ENCODE results near the gene HDAC10. TPM values are rescaled to one million over a fixed set of nuclear protein-coding genes. Genes with fewer than 3 reads are reported as not detected.
A peak's percentile ranks its signal among the peaks of the same experiment; 100 is the strongest.

HDAC10 gene
- total RNA-seq, 1 donor from 2014 or later: 48.9 TPM

- DNase-seq (ENCODE audit: low read depth): no peak
Measured at GRCh38 chr22:50238755-50239154, 12.3 kb downstream of the HDAC10 start.

DNA sequence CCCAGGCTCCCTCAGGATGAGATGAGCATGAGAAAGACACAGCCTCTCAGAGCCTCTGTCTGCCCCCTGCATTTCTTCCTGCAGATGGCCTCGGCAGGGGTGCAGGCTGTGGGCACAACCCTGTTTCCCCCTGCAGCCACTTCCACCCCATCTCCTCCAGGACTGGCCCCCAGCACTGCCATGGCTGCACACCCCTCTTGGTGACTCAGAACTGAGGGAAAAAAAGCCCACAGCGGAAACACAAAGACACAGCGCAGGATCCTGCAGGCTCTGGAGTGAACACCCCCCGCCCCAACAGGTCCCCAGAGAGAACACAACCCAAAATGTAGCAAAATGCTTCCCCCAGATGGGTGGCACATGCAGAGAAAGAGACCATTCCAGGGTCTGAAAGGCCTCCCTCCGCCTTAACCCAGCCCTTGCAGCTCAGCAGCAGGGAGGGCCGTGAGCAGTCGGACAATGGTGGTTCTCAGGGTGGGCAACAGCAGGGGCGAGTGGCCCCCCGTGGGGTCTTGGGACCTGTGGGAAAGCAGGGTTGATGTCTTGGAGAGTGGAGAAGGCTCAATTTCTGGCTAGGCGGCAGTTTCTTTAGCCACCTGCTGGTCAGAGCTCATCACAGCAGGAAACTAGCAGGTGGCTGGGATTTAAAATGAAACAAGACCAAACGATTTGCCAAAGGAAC lies 14.2 kb downstream of the HDAC10 start:
- no peak for DNase-seq (ENCODE audit: low read depth)

DNA sequence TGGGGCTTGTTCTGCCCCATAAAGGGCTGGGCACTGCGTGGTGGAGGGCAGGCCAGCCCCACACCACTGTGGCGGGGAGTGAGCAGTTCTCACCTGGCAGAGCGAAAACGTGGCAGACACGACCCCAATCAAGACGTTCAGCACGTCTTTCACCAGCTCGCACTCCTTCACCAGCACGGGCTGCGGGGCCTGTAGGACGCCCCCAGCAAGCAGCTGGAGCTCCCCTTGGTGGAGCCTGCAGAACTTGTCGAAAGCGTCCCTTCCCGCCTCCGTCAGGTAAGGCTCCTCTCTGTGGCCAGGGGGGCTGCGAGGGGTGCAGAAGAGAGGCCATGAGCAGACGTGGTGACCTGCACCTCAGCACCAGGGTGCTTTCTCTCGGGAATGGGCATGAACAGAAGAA lies 17.8 kb downstream of the HDAC10 start:
- DNase-seq (ENCODE audit: low read depth): no peak

DNA sequence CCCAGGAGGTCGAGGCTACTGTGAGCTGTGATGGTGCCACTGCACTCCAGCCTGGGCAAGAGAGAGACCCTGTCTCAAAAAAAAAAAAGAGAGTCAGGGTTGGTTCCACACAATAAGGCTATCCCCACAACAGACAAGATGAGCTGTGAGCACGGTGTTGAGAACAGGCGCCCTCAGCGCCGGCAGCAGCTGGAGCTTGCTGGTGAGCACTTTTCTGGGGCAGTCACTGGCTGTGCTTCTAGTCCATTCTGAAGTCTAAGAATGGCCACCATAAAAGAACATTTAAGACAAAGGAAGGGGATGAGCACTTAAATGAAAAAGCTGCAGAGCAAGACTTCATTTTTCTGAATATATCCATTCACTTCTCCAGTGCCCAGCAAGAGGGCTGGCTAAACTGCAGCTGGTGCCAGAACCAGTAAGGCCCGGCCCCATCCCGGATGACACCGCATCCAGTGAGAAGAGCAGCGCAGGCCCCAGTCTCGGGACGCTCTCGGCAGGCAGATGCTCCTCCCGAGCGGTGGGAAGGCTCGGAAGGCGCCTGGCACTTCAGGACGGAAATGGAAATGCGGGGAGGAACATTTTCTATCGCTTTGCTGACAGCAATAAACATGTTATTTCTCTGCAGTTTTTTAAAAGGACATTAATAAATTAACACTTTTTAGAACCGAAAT lies 18.4 kb downstream of the HDAC10 start:
- DNase-seq (ENCODE audit: low read depth): no peak

DNA sequence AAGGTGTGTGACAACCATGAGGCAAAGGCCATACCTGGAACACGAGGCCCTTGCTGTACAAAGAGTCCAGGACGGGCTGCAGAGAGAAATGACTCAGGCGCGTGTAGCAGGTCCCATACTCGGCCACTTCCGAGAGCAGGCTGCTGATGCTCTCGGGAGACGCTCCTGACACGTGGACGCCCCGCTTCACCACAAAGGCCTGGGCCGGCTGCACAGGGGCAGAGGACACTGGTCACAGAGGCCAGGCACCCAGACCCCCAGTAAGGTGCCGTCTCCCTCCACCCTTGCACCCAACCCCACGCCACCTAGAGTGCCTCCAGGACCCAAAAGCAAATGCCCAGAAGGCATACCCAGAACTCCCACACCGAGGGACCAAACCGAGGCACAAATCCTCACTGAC lies 21.7 kb downstream of the HDAC10 start:
- no peak for DNase-seq (ENCODE audit: low read depth)

DNA sequence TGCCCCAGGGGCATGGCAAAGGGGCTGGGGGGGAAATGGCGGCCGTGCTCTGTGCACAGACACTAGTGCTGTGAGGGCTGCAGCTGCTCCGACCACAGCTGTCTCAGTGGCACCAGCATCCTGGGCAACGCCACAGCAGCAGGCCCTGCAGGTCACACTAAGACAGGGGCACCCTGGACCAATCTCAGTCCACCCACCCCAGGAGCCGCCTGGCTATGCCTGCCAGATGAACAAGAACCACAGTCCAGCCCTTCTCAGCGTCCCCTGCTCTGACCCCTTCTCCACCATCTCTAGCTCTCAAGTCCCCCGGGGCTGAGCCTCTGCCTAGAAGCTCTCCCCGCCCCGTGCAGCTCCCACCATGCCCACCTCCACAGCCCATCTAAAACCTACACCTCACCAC lies 22.7 kb downstream of the HDAC10 start:
- no peak for DNase-seq (ENCODE audit: low read depth)

GRCh38 chr22:50227579-50228215 lies 23.4 kb downstream of the HDAC10 start:
- DNase-seq (ENCODE audit: low read depth): no peak

GRCh38 chr22:50226875-50227165 lies 24.2 kb downstream of the HDAC10 start:
- no peak for DNase-seq (ENCODE audit: low read depth)

- no peak for DNase-seq (ENCODE audit: low read depth)
Measured at GRCh38 chr22:50226063-50226874, 24.8 kb downstream of the HDAC10 start.

DNA sequence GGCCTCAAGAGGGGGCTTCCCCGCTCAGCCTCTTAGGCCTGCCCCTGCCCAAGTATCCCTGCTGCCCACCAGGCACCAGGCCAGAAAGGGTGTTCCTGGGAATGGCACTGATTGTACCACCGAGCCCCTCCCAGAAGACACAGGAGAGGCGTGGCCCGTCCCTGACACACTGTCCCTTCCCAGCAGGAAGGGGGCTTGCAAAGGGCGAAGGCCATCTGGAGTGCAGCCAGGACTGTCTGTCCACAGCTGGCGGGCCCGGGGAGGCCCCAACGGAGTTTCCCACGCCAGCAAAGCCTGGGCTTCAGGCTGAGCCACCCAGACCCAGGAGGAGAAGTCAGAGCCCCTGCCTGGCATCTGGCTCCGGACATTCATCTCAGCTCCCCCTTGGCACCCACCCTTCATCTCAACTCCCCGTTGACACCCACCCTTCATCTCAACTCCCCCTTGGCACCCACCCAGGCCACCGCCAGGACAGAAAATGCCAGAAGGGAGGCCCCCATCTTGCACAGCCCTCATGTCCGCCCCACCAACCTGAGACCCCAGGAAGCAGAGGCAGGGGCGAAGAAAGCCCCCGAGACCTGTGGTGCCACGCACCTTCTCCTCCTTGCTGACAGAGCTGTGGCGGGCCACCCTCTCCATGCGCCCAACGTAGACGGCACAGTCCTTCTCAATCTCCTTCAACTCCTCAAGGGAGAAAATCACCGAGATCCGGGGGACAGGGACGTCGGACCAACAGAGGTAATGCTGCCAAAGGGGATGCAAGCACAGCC lies 25.7 kb downstream of the HDAC10 start:
- no peak for DNase-seq (ENCODE audit: low read depth)

GRCh38 chr22:50224071-50224470 lies 27.0 kb downstream of the HDAC10 start:
- DNase-seq (ENCODE audit: low read depth): no peak

DNA sequence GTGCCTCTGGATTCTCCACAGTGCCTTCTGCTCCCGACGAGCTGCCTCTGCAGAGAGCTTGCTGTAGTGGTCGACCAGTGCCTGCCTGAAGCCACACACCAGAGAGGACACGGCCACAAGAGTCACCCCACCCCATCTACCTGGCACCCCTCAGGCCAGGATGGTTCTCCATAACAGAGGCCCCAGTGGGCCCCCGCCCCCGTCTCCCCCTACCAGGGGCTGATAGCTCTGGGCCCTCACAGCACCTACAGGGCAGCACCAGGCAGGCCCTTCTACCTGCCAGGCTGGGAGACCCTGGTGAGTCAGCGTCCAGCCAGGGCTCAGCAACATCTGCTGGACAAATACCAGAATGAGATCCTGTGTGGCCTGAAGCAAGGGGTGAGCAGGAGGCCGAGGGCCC lies 28.6 kb downstream of the HDAC10 start:
- DNase-seq (ENCODE audit: low read depth): no peak

DNA sequence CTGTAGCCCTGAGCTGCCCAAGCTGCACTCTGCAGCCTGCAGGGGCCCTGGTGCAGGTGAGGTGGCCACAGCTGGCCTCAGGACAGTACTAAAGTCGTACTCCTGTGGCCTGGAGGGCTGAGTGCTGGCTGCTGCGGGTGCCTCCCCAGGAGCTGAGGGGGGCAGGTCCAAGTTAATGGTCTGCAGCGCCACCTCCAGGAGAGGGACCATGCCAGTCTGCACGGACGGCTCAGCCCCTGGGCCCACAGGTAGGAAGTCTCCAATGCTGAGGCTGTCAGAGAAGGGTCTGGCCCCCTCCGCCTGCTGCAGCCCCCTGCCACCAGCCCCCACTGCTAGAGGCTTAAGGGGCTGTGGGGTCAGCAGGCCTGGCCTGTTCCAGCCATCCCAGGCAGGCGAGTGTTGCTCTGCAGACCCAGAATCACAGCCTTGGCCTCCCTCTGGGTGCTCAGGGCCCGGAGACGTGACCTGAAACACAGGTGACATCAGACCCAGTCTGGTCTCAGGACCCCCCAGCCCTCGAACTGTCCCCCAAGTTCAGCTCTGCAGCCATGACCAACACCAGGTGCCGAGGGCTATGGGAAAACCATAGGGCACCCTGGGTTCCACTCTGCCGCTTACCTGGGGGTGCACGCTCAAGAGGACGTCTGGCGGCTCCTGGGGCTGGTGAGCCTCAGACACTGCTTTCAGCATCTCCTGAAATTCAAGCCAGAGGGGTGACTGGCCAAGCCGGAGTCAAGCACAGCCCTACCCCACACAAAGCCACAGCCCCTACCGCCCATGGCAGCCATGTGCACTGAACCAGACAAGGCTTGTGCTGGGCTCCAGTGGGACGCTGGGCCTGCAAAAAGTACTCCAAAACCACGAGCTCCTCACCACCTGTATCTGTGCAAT lies 29.4 kb downstream of the HDAC10 start:
- DNase-seq (ENCODE audit: low read depth): no peak

GRCh38 chr22:50220603-50221409 lies 30.3 kb downstream of the HDAC10 start:
- no peak for DNase-seq (ENCODE audit: low read depth)

DNA sequence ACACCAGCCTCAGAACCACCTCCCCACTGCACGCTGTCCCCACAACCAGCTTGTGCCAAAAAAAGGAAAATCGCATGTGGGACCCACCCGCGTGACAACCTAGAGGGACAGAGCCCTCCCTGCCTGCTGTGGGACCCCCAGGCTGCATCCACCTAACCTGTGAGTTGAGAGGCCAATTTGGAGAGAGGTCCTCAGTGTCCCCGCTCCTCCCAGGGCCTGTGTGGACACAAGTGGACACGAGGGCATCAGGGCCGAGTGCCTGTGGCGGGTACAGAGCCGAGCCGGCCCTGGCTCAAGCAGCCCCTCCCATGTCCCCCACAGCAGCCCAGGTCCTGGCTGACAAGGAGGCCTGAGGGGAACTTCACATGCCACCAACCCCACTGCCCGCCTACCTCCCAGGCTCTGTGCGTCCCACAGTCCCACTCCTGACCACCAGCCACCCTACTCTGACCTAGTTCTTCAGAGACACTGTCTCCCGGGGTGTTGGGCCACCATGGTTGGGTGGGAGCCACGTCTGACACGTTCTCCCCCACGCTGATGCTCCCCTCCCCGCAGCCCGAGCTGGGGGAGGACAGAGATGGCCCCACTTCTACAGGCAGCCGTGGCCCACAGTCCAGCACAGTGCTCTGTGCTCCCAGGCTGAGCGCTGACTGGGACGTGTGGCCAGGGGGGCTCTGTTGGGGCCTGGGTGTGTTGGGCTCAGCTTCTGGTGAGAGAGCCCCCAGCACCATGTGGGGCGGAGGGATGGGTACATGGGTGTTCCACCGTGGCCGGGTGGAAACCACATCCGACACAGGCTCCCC lies 31.1 kb downstream of the HDAC10 start:
- DNase-seq (ENCODE audit: low read depth): no peak

GRCh38 chr22:50218996-50219727 lies 31.9 kb downstream of the HDAC10 start:
- DNase-seq (ENCODE audit: low read depth): peak; percentile 42

DNA sequence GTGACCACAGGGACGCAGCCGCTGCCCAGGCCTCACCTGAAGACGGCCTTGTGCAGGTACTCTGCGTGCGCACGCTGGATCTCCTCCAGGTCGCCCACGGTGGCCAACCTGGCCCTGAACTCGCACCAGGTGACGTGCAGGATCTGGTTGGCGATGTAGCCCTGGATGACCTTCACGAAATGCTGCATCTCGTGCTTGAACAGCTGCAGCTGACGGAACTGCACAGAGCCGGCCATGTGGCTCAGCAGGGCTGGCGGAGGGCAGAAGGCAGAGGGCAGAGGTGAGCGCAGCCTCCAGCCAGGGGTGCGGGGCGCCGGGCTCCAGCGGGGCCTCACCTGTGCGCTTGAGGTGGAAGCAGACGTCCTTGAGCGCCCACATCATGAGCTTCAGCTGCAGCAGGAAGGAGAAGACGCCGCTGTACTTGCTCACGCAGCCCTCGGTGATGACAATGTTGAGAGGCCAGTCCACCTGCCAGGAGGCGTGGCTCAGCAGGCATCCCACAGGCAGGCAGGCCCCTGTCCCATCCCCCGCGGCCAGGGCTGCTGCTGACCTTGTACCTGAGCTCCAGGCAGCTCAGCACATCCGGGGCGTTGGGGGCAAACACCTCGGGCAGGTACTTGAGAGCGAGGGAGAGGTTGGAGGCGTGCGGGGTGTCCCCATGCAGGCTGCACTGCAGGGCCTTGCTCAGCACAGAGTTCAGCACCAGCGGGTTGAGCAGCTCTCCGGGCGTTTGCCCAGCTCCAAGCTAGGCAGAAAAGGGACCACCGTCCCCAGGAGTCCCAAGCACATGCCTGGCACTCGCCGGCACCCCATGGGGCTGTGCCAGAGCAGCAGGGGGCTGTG lies 32.7 kb downstream of the HDAC10 start:
- DNase-seq (ENCODE audit: low read depth): no peak
